K562 (cell line): ENCODE results near the gene COL15A1. TPM values are rescaled to one million over a fixed set of nuclear protein-coding genes. Genes with fewer than 3 reads are reported as not detected.

Experiments used
- ATF4 ChIP-seq: fragments of 450-650 bp; formaldehyde crosslinking; IDR thresholded peaks from 2 replicates; pipeline ENCODE4 v1.4.0; 2022; ENCODE audit warnings: mild to moderate bottlenecking, moderate library complexity
- E2F1 ChIP-seq: sonication (generic); formaldehyde crosslinking; IDR thresholded peaks from 2 replicates; pipeline ENCODE4 v1.8.1; 2023; ENCODE audit warnings: mild to moderate bottlenecking, missing genetic modification reagents, moderate library complexity
- HMGXB4 ChIP-seq: sonication (generic); formaldehyde crosslinking; IDR thresholded peaks from 2 replicates; pipeline ENCODE4 v1.8.1; 2023; ENCODE audit warnings: mild to moderate bottlenecking, missing genetic modification reagents
- MTA3 ChIP-seq: fragments of 450-650 bp; formaldehyde crosslinking; IDR thresholded peaks from 2 replicates; pipeline ENCODE4 v1.6.1; 2017; ENCODE audit warnings: mild to moderate bottlenecking, borderline replicate concordance
- NR2C1 ChIP-seq, 2 experiments: fragments of 450-650 bp; IDR thresholded peaks; 2 replicates each; pipeline ENCODE4 v1.6.1; 2017; ENCODE audit warnings: mild to moderate bottlenecking in 2 of 2, antibody characterized with exemption in 1 of 2, inconsistent platforms in 1 of 2, missing compliant biosample characterization in 1 of 2, missing genetic modification characterization in 1 of 2
- SETDB1 ChIP-seq: IDR thresholded peaks from one replicate; pipeline ENCODE4 v1.6.1; 2012; ENCODE audit warnings: low read length, control low read depth, inconsistent platforms
- SMARCA5 ChIP-seq: fragments of 450-650 bp; IDR thresholded peaks from 2 replicates; pipeline ENCODE4 v1.6.1; 2016
- STAT6 ChIP-seq: sonication (generic); formaldehyde crosslinking; IDR thresholded peaks from 2 replicates; pipeline ENCODE4 v1.8.1; 2023; ENCODE audit warnings: mild to moderate bottlenecking, missing genetic modification reagents
- ZBTB2 ChIP-seq: fragments of 450-650 bp; IDR thresholded peaks from 2 replicates; pipeline ENCODE4 v1.6.1; 2016; ENCODE audit warnings: antibody characterized with exemption
- ZBTB5 ChIP-seq: fragments of 450-650 bp; IDR thresholded peaks from 2 replicates; pipeline ENCODE4 v1.6.1; 2017; ENCODE audit warnings: antibody characterized with exemption
- ZNF444 ChIP-seq: fragments of 250-450 bp; sonication (Bioruptor Pico); IDR thresholded peaks from 2 replicates; pipeline ENCODE4 v1.4.0; 2020; ENCODE audit warnings: mild to moderate bottlenecking, moderate library complexity
- polyA plus RNA-seq, 8 experiments: library from polyadenylated mRNA; depleted of rRNA in 4 of 8; stranded (reverse) in 5 of 8; unstranded in 3 of 8; fragments of >200 nt; fragmentation: Nextera tagmentation in 2 of 8; fragmentation: Illumina TruSeq in 1 of 8; extraction: Ambion mirVana in 2 of 8; extraction: Trizol in 1 of 8; gene quantifications; 2 replicates each; pipeline versions ENCODE4 v1.2.1 to v1.2.3, GENCODE V29; 2011 to 2014; ENCODE audit warnings: inconsistent platforms in 1 of 8, missing spikeins in 1 of 8
- total RNA-seq, 7 experiments: library from RNA; depleted of rRNA in 6 of 7; stranded (reverse); fragments of >200 nt in 6 of 7; fragmentation: Illumina TruSeq in 2 of 7; extraction: Trizol in 2 of 7; gene quantifications; 2 replicates each; pipeline versions ENCODE4 v1.2.1 to v1.2.3, GENCODE V29; 2011 to 2021; ENCODE audit warnings: low replicate concordance in 1 of 7

Gene COL15A1
- total and polyA plus RNA-seq, 9 of the 15 experiments (the other 6 are each of a cell fraction or from before 2014, with no cell fraction given): 0.46 to 5.1 (median 2.6) TPM

- TF ChIP-seq STAT6: no peak
- TF ChIP-seq ZNF444 (CRISPR knock-in tag): no peak
- TF ChIP-seq SETDB1: no peak
- peak; percentile 48; the same call in 1 of the 2 replicates for TF ChIP-seq ZBTB2
- peak; percentile 55 for TF ChIP-seq MTA3
- TF ChIP-seq SMARCA5: no peak
- no peak for TF ChIP-seq ATF4 (CRISPR knock-in tag)
- TF ChIP-seq HMGXB4 (CRISPR knock-in tag): no peak
- TF ChIP-seq NR2C1 (IDR thresholded peaks at IDR 0.05): no peak
- TF ChIP-seq NR2C1 (tag; IDR thresholded peaks at IDR 0.05): no peak
- no peak for TF ChIP-seq ZBTB5
- no peak for TF ChIP-seq E2F1 (CRISPR knock-in tag)
These were observed 8.6 kb upstream of the COL15A1 start (continued) for GRCh38 chr9:98935071-98935505.
